Liver (tissue), 9 donors: ENCODE results near the gene PXDN. TPM values are rescaled to one million over a fixed set of nuclear protein-coding genes. Genes with fewer than 3 reads are reported as not detected.

Experiments used
- DNase-seq: peaks from one replicate; pipeline ENCODE4 v3.0.0-alpha.2; 2017; ENCODE audit warnings: low spot score
- H3K27ac ChIP-seq, 2 donors: one replicate each; pipeline ENCODE4 v1.7.0; 2013; ENCODE audit warnings: inconsistent platforms in 2 of 2, low read length in 2 of 2, control low read depth in 1 of 2, low read depth in 1 of 2, mild to moderate bottlenecking in 1 of 2
- H3K27me3 ChIP-seq, 4 donors: one replicate each; pipeline versions ENCODE4 v1.6.1 to v1.7.0; 2013; ENCODE audit warnings: low read length in 3 of 4, inconsistent platforms in 1 of 4, mild to moderate bottlenecking in 1 of 4, moderate library complexity in 1 of 4; ENCODE audit not compliant: control insufficient read depth in 4 of 4, insufficient read depth in 4 of 4
- H3K36me3 ChIP-seq, 4 donors: one replicate each; pipeline versions ENCODE4 v1.6.1 to v1.7.0; 2013; ENCODE audit warnings: low read length in 3 of 4, mild to moderate bottlenecking in 3 of 4, low read depth in 1 of 4, moderate library complexity in 1 of 4; ENCODE audit not compliant: control insufficient read depth in 4 of 4, insufficient read depth in 3 of 4
- H3K4me1 ChIP-seq, 4 donors: one replicate each; pipeline versions ENCODE4 v1.6.1 to v1.7.0; 2013; ENCODE audit warnings: low read length in 3 of 4, mild to moderate bottlenecking in 3 of 4, moderate library complexity in 1 of 4; ENCODE audit not compliant: control insufficient read depth in 4 of 4, insufficient read depth in 4 of 4
- H3K4me3 ChIP-seq, 3 donors: one replicate each; pipeline versions ENCODE4 v1.6.1 to v1.7.0; 2013; ENCODE audit warnings: low read length in 3 of 3, control low read depth in 1 of 3, low read depth in 1 of 3, mild to moderate bottlenecking in 1 of 3
- H3K9ac ChIP-seq, 2 donors: one replicate each; pipeline ENCODE4 v1.7.0; 2013; ENCODE audit warnings: low read length in 2 of 2, mild to moderate bottlenecking in 2 of 2, moderate library complexity in 2 of 2, control low read depth in 1 of 2, low read depth in 1 of 2
- H3K9me3 ChIP-seq, 4 donors: one replicate each; pipeline versions ENCODE4 v1.6.1 to v1.7.0; 2013; ENCODE audit warnings: low read length in 3 of 4; ENCODE audit not compliant: control insufficient read depth in 4 of 4
- FOXA2 ChIP-seq: IDR thresholded peaks from 2 replicates; pipeline ENCODE4 v1.6.1; 2016; ENCODE audit warnings: antibody characterized with exemption
- HNF4A ChIP-seq, 2 donors: conservative IDR thresholded peaks; 2 replicates each; pipeline ENCODE4 v1.6.1; 2016; ENCODE audit warnings: antibody characterized with exemption in 2 of 2, mild to moderate bottlenecking in 2 of 2
- RAD21 ChIP-seq, 2 donors: IDR thresholded peaks; 2 replicates each; pipeline ENCODE4 v1.6.1; 2016; ENCODE audit warnings: antibody characterized with exemption in 2 of 2, mild to moderate bottlenecking in 2 of 2
- RXRA ChIP-seq, 2 donors: IDR thresholded peaks; 2 replicates each; pipeline ENCODE4 v1.6.1; 2017 to 2018; ENCODE audit warnings: antibody characterized with exemption in 2 of 2, mild to moderate bottlenecking in 1 of 2
- SP1 ChIP-seq: IDR thresholded peaks from 2 replicates; pipeline ENCODE4 v1.6.1; 2018; ENCODE audit warnings: antibody characterized with exemption, mild to moderate bottlenecking
- YY1 ChIP-seq: IDR thresholded peaks from 2 replicates; pipeline ENCODE4 v1.6.1; 2016; ENCODE audit warnings: antibody characterized with exemption, mild to moderate bottlenecking
- WGBS: extraction: QIAGEN DNeasy Blood & Tissue Kit; methylation state at CpG from one replicate; pipeline ENCODE4 v1.1.7; 2013; 5-methylcytosine and 5-hydroxymethylcytosine counted together
- polyA plus RNA-seq, 2 donors: library from polyadenylated mRNA; stranded (reverse) in 1 of 2; unstranded in 1 of 2; fragments of 200-250 nt in 1 of 2; fragments of >200 nt in 1 of 2; fragmentation: Nextera tagmentation in 1 of 2; extraction: Ambion mirVana in 1 of 2; gene quantifications; one replicate each; pipeline versions ENCODE4 v1.2.1 to v1.2.3, GENCODE V29; 2013 to 2015
- total RNA-seq, 2 donors: library from RNA; depleted of rRNA; stranded (reverse); fragments of >200 nt; gene quantifications; one replicate each; pipeline ENCODE4 v1.2.3, GENCODE V29; 2014
- TF ChIP-seq, protein P1 (sequence below): fragments of 150-350 bp; IDR thresholded peaks from 2 replicates; pipeline ENCODE4 v1.5.1; 2017; ENCODE audit warnings: improper control_type of control experiment, low read depth, low read length; ENCODE audit not compliant: missing input control
- TF ChIP-seq, protein P2 (sequence below): IDR thresholded peaks from 2 replicates; pipeline ENCODE4 v1.6.1; 2016; ENCODE audit warnings: antibody characterized with exemption, mild to moderate bottlenecking
- donor health status: healthy.
- donor health status: healthy.
- donor health status: healthy.
- donor health status: healthy.
- donor health status: healthy.

The PXDN gene
- total and polyA plus RNA-seq, 4 donors: 4.2 to 21.5 (median 16.9) TPM

DNA sequence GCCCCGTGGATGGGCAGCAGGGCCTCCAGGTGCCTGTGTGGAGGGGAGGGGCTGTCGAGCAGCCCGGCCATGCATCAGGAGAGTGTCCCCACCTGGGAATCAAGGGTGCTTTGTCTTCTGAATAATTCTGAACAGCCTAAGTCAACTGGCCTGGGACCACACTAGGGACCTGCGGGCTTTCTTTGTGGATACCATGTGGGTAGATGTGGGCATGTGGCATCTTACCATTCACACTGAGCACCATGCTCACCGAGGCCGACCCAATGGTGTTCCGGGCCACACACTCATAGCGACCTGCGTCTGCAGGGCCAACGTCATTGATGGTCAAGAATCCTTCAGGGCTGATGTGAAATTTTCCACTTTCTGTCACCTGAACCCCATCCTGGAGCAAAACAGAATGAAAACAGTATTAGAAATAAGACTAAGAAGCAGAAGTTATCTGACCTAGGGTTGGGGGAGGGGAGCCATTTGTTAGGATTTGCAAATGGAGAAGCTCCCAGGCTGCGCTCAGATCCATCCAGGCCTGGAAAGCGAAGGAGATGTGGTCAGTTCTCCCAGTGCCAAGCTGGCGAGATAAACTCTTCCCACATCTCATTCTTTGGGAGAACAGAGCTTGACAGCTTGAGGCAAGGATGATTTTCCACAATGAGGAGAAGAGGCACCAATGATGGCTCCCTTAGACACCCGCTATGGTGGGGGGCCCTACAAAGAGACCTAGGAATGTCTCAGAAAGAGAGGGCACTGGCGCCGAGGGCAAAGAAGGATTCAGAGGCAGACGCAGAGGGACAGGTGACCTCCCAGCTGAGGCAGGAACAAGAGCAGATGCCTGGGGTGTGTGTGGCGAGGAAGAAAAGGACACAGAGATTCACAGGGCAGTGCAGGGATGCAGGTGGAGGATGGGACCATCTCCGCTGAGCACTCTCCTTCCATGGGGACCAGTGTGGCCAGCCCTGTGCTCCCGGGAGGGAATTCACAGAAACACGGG is 83.4 kb downstream of the PXDN start:
- Histone ChIP-seq H3K9me3 (no peaks in the 10 kb centered on the region), H3K9ac (no peak overlapping the region), H3K4me1 (no peaks in the 10 kb centered on the region), H3K27ac (no peak overlapping the region), H3K36me3 (no peaks in the 10 kb centered on the region), H3K27me3 (no peaks in the 10 kb centered on the region), H3K4me3 (no peak overlapping the region)
- 86% methylated on average over 21 of the region's 21 CpGs for WGBS
- no peak for DNase-seq
- no peak for TF ChIP-seq HNF4A (conservative IDR thresholded peaks at IDR 0.05)
- TF ChIP-seq, protein P1, sequence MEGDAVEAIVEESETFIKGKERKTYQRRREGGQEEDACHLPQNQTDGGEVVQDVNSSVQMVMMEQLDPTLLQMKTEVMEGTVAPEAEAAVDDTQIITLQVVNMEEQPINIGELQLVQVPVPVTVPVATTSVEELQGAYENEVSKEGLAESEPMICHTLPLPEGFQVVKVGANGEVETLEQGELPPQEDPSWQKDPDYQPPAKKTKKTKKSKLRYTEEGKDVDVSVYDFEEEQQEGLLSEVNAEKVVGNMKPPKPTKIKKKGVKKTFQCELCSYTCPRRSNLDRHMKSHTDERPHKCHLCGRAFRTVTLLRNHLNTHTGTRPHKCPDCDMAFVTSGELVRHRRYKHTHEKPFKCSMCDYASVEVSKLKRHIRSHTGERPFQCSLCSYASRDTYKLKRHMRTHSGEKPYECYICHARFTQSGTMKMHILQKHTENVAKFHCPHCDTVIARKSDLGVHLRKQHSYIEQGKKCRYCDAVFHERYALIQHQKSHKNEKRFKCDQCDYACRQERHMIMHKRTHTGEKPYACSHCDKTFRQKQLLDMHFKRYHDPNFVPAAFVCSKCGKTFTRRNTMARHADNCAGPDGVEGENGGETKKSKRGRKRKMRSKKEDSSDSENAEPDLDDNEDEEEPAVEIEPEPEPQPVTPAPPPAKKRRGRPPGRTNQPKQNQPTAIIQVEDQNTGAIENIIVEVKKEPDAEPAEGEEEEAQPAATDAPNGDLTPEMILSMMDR: no peak
- TF ChIP-seq RAD21 (IDR thresholded peaks at IDR 0.05): no peak

DNA sequence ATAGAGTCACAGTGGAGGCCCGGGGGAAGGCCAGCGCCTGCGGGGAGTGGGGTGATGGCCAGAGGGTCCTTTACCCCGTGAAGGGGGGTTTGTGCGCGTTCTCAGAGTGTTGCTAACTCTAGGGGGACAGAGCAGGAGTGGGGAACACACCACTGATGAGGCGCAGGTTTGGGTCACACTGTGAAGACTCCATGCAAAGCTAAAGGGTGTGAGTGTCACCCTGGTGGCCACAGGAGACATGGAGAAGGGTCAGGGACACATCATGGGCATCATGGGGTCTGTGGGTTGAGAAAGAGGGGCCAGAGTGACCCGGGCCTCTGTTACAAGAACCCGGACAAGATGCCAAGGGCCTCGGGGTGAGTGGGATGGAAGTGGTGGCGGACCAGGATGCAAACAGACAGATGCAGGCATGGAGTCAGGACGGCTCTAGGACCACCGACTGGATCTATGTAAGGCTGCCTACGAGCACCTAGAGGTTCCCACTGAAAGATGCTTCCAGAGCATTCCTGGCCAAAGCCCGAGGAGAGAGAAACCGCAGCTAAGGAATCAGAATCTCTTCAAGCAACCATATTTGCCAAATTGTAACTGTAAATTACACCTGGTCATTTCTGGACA is 84.3 kb downstream of the PXDN start:
- Histone ChIP-seq H3K27me3 (no peaks in the 10 kb centered on the region), H3K9ac (no peak overlapping the region), H3K4me1 (no peaks in the 10 kb centered on the region), H3K27ac (no peak overlapping the region), H3K9me3 (no peaks in the 10 kb centered on the region), H3K4me3 (no peak overlapping the region), H3K36me3 (no peaks in the 10 kb centered on the region)
- TF ChIP-seq FOXA2: no peak
- no peak for TF ChIP-seq YY1
- TF ChIP-seq RAD21 (IDR thresholded peaks at IDR 0.05): no peak
- no peak for TF ChIP-seq RXRA (IDR thresholded peaks at IDR 0.05)
- TF ChIP-seq, protein P2, sequence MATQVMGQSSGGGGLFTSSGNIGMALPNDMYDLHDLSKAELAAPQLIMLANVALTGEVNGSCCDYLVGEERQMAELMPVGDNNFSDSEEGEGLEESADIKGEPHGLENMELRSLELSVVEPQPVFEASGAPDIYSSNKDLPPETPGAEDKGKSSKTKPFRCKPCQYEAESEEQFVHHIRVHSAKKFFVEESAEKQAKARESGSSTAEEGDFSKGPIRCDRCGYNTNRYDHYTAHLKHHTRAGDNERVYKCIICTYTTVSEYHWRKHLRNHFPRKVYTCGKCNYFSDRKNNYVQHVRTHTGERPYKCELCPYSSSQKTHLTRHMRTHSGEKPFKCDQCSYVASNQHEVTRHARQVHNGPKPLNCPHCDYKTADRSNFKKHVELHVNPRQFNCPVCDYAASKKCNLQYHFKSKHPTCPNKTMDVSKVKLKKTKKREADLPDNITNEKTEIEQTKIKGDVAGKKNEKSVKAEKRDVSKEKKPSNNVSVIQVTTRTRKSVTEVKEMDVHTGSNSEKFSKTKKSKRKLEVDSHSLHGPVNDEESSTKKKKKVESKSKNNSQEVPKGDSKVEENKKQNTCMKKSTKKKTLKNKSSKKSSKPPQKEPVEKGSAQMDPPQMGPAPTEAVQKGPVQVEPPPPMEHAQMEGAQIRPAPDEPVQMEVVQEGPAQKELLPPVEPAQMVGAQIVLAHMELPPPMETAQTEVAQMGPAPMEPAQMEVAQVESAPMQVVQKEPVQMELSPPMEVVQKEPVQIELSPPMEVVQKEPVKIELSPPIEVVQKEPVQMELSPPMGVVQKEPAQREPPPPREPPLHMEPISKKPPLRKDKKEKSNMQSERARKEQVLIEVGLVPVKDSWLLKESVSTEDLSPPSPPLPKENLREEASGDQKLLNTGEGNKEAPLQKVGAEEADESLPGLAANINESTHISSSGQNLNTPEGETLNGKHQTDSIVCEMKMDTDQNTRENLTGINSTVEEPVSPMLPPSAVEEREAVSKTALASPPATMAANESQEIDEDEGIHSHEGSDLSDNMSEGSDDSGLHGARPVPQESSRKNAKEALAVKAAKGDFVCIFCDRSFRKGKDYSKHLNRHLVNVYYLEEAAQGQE: no peak
- no peak for TF ChIP-seq SP1
- WGBS: 87% methylated on average over 16 of the region's 16 CpGs
- DNase-seq: no peak
